Fibroblast of skin of scalp (primary cell): ENCODE data around the gene CD200R1L. TPM values are rescaled to one million over a fixed set of nuclear protein-coding genes. Genes with fewer than 3 reads are reported as not detected.
"Not testable (repeated sequence)": the region's sequence is repeated elsewhere in the genome, so short reads cannot be mapped to it uniquely, and the experiment has no call there.

ENCODE experiments used
- DNase-seq: peaks from one replicate; pipeline ENCODE4 v3.0.0-alpha.2; 2013
- polyA plus RNA-seq, 2 experiments: library from polyadenylated mRNA; unstranded; fragments of 120-200 nt; gene quantifications; one replicate each; pipeline ENCODE4 v1.2.1, GENCODE V29; 2013; ENCODE audit not compliant: insufficient read length in 2 of 2

CD200R1L gene
- polyA plus RNA-seq (2013, experiment 1 of 2; ENCODE audit: insufficient read length), result not detected
- not detected for polyA plus RNA-seq (2013, experiment 2 of 2; ENCODE audit: insufficient read length)

DNA sequence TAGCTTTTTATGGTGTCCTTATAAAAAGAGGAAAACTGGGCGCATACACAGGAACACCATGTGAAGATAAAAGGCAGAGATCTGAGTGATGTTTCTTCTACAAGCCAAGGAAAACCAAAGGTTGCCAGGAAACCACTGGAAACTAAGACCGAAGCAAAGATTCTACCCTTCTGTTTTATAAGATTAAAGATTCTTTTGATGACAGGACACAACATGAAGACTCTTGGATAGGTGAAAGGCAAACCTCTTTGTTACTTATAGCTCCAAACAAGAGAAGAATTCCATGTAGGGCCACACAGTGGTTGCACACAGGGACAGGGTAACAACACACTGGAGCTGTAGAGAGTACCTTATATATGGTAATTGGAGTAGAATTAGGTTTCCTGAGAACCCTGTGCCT lies at the start of gene CD200R1L:
Gene CD200R1L (minus strand): TSS at position 101 of the 400 bp plus-strand sequence. CDS start 17,497 bp downstream, outside the sequence.
- DNase-seq, result no peak

GRCh38 chr3:112894258-112894657 lies 47.6 kb upstream of the CD200R1L start:
- peak; percentile 29 for DNase-seq

DNA sequence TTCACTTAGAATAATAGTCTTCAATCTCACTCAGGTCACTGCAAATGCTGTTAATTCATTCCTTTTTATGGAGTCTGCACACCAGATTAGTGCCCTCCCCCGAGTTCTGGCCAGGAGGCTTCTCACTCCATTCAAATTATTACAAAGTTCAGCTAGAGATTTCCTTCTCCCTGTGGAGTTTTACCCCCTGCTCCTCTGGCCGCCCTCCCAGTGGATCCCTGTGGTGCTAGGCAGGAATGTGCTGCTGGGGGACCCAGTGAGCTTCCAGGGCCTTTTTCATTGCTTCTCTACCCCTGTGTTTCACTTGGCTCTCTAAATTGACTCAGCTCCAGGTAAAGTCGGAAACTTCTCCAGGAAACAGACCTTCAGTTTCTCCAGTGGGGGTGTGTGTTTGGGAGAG lies 42.7 kb upstream of the CD200R1L start:
- peak; percentile 50 for DNase-seq

DNA sequence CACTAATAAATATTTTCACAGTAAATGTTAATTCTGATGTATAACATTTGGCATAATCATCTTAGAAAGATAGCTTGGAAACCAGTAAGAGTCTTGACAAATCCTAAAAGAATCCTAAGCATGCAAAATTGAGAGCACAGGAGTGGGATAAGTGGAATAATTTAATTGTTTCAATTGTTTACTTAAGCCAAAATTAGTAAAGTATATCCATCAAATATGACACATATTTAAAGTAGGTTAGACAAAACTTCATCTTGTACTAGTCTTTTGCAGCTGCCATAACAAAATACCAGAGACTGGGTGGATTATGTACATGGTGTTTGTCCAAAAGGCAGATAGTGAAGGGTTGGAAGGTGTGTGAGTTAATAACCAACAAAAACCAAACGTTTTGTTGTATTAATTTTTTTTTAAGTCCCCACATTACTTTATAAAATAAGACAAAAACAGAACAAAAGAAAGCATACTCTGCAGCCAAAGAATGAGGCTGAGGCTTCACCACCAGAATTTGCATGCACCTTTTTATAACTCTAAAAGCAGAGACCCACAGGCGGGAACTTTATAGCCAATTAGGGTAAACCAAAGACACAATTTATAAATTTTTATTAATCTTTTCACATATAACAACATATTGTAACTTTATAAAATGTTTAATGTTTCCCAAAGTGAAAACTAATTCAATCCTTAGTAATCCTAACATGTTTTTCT lies 41.9 kb upstream of the CD200R1L start:
- peak; percentile 64 for DNase-seq

DNA sequence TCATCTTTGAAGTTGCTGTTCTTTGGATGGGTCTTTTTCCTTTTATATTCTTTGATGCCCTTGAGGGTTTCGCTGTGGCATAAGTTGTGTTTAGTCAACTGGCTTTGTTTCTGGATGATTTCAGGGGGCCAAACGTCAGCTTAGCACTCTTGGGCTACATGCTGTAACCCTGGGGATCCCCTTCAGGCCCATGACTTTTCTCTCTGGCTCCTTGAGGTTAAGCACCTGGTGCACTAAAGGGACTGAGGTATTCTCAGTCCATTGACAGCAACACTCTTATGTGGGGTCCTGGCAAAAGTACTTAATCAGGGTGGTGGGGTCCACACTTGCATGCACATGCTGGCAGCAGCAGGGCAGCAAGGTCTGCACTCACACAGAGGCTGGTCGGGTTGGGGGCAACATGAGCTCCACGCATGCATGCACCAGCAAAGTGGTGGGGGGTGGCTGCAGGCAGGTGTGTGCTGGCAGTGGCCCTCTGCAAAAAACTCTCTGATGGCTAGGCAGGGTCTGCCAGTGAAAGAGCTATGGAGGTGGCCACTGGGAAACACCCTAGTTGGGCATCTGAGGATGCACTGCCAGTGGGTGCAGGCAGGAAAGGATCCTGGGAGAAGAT lies 38.1 kb upstream of the CD200R1L start:
- no peak for DNase-seq

DNA sequence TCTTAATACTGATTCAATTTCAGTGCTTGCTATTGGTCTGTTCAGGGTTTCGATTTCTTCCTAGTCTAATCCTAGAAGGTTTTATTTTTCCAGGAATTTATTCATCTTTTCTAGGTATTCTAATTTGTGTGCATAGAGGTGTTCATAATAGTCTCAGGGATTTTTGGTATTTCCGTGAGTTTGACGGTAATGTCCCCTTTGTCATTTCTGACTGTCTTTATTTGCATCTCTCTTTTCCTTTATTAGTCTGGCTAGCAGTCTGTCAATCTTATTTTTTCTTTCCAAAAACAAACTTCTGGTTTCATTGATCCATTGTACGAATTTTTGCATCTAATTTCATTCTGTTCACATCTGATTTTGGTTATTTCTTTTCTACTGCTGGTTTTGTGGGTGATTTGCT lies 35.2 kb upstream of the CD200R1L start:
- no peak for DNase-seq

DNA sequence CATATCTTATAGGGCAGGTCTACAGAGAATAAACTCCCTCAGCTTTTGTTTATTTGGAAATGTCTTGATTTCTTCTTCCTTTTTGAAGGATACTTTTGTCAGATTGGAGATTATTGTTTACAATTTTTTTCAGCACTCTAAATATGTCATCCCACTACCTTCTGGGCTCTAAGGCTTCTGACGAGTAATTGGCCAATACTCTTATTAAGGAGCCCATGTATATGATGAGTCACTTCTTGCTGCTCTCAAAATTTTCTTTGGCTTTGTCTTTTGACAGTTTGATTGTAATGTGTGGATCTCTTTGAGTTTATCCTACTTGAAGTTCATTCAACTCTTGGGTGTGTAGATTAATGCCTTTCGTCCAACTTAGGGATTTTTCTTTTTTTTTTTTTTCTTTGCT lies 28.9 kb upstream of the CD200R1L start:
- DNase-seq, result no peak

GRCh38 chr3:112874725-112875124 lies 28.1 kb upstream of the CD200R1L start:
- no peak for DNase-seq

- DNase-seq, result no peak
Measured at GRCh38 chr3:112873632-112874031, 27.0 kb upstream of the CD200R1L start.

DNA sequence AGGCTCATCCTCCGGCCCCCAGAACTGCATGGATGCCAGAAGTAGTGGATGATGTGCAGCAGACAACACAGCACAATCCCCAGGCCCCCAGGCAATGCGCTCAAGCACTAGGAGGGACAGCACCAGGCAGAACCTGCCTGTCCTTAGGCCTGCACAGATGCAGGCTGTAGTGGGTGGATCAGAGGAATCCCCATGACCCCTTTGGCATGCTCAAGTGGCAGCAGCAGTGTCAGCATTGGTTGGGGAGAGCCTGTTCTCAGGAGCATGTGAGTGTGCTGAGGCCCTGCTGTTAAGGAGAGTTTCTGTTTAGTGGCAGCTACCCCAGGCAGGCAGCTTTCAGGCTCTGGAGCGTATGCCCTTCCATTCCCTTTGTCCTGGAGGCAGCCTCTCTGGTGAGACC lies 25.1 kb upstream of the CD200R1L start:
- no peak for DNase-seq

DNA sequence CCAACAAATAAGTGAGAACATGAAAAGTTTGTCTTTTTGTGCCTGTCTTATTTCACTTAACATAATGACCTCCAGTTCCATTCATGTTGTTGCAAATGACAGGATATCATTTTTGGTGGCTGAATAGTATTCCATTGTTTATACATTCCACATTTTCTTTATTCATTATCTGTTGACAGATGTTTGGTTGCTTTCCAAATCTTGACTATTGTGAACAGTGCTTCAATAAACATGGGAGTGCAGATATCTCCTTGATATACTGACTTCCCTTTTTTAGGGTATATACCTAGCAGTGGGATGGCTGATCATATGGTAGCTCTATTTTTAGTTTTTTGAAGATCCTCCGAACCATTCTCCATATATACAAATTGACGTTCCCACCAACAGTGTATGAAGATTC lies 19.1 kb upstream of the CD200R1L start:
- no peak for DNase-seq

GRCh38 chr3:112860898-112861297 lies 14.2 kb upstream of the CD200R1L start:
- no peak for DNase-seq

- peak; percentile 7 for DNase-seq
Measured at GRCh38 chr3:112858410-112859069, 11.9 kb upstream of the CD200R1L start.

- DNase-seq, result no peak
Measured at GRCh38 chr3:112857526-112857925, 10.9 kb upstream of the CD200R1L start.

GRCh38 chr3:112856537-112856936 lies 9.9 kb upstream of the CD200R1L start:
- no peak for DNase-seq

DNA sequence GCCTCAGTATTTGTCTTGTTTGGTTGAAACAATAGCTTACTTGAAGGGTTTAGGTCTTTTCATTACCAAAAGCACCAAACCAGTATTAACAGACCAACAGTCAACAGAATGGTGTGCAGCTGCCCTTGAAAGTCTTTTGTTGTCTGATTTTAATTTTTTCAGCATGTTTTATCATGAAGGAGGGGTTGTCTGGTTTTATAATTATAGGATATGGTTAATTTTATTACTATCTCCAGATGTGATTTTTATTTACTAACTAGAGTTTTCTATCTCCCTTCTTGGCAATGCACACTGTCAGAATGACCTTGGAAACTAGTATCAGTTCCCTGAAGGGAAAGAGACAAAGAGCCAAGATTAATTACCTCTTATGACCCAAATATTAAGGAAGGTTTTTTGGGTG lies 9.2 kb upstream of the CD200R1L start:
- no peak for DNase-seq

- not testable (repeated sequence) for DNase-seq
Measured at GRCh38 chr3:112855074-112855473, 8.4 kb upstream of the CD200R1L start.

DNA sequence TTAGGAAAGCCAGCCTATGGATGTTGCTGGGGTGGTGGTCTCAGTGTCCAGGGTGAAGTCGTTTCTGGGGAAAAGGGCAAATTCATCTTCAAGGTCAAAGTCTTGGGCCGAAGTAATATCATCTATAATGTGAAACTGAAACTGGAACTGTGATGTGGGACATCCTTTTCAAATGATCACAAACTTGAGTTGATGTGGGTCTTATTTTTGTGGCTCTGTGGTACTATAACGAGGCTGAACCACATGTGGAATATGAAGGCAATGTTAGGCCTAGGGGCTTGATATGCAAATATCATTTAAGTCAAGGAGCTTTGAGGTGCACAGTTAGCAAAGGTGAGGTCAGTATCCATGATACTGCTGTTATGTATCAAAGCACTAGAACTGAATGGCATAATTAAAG lies 1.5 kb upstream of the CD200R1L start:
- no peak for DNase-seq

- no peak for DNase-seq
Measured at GRCh38 chr3:112847692-112848091, 1.0 kb upstream of the CD200R1L start.

DNA sequence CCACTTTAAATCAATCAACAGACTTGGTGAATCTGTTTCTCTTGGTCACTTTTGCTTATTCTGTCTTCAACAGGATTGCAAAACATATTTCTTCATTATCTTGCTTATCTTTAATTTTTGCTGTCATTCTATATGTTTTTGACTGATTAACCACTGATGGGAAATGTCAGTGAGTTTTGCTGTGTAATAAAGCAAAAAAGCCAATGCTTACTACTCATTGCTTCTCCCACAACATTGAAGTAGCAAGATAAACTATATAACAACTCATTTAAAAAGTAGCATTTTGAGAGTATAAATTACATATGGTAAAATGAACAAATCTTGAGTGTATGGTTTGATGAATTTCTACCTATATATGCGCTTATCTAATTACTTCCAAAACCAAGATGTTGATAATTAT lies 892 bp downstream of the CD200R1L start:
- DNase-seq, result no peak

DNA sequence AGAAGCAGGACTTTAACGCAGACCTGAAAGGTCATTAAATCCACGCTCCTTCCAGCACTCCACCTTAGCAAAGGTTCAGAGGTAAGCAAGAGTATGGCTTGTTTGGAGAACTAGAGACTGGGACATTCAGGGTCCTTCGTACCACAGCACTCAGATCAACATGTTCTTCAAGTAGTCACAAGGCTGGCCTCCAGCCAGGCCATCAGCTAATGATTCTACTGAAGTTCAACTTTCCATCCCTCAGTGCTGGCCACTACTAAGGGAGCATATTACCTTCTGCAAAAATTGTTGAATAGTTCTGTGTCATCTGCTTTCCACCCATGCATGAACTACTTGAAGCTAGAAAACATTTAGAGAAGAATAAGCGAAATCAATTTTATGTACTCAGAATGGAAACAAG lies 17.6 kb downstream of the CD200R1L start:
- DNase-seq, result no peak

- DNase-seq, result no peak
Measured at GRCh38 chr3:112822064-112823055, 24.3 kb downstream of the CD200R1L start.
